ENCODE data around the gene YPEL2.
"Not testable (repeated sequence)": the region's sequence is repeated elsewhere in the genome, so short reads cannot be mapped to it uniquely, and the experiment has no call there.

The YPEL2 gene

GRCh38 chr17:59406808-59407381 is 75.4 kb downstream of the YPEL2 start:
- DNase-seq (ENCODE audit: low read depth in 2 of 2) = no peak

- DNase-seq (ENCODE audit: low read depth in 2 of 2) = no peak
These were observed 78.0 kb downstream of the YPEL2 start for GRCh38 chr17:59409336-59410048.

- DNase-seq (ENCODE audit: low read depth in 2 of 2) = no peak
These were observed 78.6 kb downstream of the YPEL2 start for GRCh38 chr17:59410049-59410437.

DNA sequence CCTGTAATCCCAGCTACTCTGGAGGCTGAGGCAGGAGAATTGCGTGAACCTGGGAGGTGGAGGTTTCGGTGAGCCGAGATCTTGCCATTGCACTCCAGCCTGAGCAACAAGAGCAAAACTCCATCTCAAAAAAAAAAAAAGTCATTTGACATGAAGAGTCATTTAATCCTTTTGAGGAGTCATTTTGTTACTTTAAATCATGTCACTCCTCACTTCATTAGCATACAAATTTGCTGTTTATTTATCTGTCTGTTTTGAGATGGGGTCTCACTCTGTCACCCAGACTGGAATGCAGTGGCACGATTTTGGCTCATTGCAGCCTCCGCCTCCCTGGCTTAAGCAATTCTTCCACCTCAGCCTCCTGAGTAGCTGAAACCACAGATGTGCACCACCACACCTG is 81.0 kb downstream of the YPEL2 start:
- DNase-seq (ENCODE audit: low read depth in 2 of 2) = not testable (repeated sequence)

GRCh38 chr17:59413014-59413766 is 81.7 kb downstream of the YPEL2 start:
- no peak for DNase-seq (ENCODE audit: low read depth in 2 of 2)

- no peak for DNase-seq (ENCODE audit: low read depth in 2 of 2)
These were observed 83.9 kb downstream of the YPEL2 start for GRCh38 chr17:59415397-59415796.

DNA sequence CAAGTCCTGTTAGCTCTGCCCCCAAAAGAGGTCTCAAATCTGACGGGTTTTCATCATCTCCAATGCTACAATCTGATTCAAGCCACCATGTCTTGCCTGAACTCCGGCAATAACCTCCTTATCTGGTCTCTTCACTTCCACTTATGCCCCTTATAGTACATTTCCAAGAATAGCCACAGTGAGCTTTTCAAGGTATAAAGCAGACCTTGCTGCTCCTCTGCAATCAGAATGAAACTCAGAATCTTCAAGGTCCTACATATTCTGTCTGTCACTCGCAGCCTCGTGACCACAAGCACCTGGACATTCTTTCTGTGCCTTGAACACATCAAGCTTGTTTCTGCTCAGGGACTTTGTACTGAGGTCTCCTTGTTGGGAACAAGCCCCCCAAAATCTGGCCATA is 84.7 kb downstream of the YPEL2 start:
- no peak for DNase-seq (ENCODE audit: low read depth in 2 of 2)

GRCh38 chr17:59417452-59417851 is 86.0 kb downstream of the YPEL2 start:
- no peak for DNase-seq (ENCODE audit: low read depth in 2 of 2)

- DNase-seq (ENCODE audit: low read depth in 2 of 2) = no peak
These were observed 87.3 kb downstream of the YPEL2 start for GRCh38 chr17:59418732-59419166.

DNA sequence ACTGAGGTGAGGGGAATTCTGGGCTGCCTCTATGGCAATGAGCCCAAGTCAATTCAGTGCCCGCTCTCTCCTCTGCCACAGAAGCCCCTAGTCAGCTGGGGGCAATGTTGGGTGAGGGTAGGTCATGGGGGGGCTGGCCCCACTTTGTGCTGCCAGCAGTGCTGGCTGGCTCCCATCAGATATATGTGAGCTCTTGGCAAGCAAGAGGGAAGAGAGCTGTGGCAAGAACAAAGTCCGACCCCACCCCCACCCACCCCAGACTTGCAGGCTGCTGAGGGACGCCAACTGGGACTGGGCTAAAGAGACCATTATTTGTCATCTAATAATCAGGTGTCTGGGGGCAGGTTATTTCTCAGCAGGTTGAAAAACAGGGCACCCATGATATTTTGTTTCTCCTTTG is 89.4 kb downstream of the YPEL2 start:
- no peak for DNase-seq (ENCODE audit: low read depth in 2 of 2)

DNA sequence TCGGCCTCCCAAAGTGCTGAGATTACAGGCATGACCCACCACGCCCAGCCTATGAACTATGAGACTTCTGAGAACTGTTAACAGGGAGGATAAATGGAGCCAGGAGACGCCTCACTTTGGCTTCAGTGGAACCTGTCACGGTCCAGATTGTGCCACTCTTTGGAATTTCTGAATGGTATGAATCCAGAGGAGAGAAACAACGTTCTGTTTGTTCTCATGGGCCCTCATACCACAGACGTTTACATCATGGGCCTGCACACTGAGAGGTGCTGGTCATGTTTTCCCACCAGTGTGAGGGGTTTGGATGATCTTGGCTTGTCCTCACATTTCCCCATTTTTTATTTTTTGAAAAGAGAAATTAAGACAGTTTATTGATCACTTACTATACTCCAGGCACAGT is 90.3 kb downstream of the YPEL2 start:
- no peak for DNase-seq (ENCODE audit: low read depth in 2 of 2)

DNA sequence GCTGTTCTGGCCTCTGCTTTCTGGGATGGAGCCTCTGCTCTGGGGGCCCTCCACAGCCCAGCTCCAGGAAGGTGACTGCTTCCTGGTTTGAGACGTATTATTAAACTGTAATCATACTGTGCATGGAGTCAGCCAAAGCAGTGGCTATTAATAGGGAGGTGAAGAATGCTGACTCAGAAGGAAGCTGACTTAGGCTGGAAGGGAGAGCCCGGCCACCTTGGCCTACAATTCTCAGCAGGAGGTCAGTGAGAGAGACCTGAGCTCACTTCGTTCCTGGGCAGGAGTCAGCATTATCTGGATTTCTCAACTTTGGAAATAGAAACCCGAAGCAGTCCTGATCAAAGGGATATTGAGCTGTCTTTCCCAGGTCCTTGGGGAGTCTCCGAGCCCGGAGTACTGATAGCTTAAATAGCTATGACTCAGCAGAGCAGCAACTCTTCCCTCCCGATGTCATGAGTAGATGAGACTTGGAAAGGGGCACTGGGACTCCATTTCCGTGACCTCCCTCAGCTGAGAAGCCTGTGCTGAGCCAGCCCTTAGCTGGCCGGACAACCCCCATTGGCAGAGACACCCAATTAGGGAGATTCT is 91.8 kb downstream of the YPEL2 start:
- DNase-seq (ENCODE audit: low read depth in 2 of 2) = no peak

DNA sequence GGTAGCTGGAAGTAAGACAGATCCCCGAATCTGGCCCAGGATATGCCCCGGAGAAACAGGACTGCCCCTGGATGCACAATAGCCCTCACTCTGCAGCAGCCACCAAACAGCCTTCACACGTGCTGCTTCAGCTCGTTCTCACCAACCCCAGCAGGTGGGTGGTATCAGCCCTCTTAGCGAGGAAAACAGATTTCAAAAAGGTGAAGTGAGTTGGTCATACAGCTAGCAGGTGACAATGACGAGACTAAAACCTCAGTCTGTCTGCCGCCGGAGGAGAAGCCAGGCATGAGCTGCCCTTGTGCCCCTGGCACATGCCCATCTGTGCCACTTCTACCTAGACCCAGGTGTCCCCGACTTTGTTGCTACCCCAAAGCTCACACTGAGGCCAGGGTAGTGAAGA is 92.4 kb downstream of the YPEL2 start:
- DNase-seq (ENCODE audit: low read depth in 2 of 2) = no peak

DNA sequence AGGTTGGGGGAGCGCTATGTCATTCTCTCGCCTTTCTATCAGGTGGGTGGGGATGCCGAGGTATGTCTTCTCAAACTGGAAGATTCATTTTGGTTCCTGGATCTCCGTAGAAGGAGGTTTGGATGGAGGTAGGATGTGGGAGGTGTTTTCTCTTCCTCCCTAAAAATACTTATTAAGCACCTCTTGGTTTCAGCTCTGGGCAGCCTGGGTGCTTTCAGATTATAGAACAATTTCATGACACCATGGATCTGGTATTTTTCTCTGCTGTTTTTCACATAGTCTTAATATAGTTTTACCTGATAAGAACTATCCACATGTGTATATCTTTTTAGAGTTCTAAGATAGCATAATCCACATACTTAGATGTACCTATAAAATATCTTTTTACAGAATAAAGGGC is 92.9 kb downstream of the YPEL2 start:
- no peak for DNase-seq (ENCODE audit: low read depth in 2 of 2)

- DNase-seq (ENCODE audit: low read depth in 2 of 2) = no peak
These were observed 93.9 kb downstream of the YPEL2 start for GRCh38 chr17:59425085-59425931.

DNA sequence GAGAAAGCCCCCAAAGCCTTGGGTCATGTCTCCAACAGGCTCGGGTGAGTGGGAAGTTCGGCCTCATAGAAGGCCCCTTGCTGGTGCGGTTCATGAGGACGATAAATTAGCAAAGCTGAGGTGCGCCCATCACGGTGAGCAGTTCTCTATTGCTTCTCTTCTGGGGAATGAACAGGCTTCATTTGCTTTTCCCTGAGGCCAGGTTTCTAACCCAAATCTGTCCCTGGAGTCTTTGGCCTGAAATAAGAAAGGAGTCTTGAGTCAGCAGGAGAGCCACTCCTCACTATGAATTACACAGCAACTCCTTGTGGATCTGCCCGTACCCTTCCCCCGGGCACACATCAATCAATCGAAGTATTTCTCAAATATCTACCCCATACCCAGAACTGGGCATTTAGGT is 94.6 kb downstream of the YPEL2 start:
- DNase-seq (ENCODE audit: low read depth in 2 of 2) = no peak

DNA sequence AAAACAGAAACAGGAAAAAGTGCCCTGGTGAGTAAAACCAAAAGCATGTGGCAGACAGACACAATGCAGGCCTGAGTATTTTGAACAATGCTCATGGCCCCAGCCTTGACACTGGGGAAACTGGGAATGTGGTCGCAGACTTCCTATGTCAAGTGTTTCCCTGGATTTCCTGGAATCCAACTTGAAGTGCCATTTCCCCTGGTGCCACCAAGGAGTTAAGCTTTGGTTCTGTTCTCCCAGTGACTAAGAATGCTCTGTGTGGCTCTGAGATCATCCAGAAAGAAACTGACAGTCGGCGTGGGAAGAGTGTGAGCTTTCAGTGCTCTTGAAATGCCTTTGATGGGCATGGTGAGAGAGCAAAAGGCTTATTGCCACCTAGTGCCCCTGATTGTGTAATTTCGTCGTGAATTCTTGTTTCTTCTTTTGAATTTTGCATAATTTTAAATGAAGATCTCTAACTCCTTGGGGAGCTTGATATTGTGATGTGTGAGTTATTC is 96.0 kb downstream of the YPEL2 start:
- DNase-seq (ENCODE audit: low read depth in 2 of 2) = no peak

DNA sequence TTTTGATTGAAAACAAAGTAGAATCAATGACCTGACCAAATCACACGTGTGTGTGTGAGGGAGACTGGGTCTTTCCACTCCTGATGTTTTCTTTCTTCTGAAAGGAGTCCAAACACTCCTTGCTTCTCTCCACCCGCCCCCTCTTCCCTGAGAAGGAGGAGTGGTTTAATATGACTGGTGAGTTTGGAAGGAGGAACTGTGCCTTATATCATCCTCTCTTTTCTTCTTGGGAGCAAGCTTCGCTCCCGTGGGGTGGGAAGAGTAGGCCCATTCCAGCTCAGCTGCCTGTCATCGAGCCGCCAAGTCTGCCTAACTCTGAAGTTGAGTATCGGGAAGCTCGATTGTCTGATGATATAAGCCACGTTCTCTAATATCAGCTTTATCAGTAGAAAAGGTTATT is 96.5 kb downstream of the YPEL2 start:
- DNase-seq (ENCODE audit: low read depth in 2 of 2) = no peak

DNA sequence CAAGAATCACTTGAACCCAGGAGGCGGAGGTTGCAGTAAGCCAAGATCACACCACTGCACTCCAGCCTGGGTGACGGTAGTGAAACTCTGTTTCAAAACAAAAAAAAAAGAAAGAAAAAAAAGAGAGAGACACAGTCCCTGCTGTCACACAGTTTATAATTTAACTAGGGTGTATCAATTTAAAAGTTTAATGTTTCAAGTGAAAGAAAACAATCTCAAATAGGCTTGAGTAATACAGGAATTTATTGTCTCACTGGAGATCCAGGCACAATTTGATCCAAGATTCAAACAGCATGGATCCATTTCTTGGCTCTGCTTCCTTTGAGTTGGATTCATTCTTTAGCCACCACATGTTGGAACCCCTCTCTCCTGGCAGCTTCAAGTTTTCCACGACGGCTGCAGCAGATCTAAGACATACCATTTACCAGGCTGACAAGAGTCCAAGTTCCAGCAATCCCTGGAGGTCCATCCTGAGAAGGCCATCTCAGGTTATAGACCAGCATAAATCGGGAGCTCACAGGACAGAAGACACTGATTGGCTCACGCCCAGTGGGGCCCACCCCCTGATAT is 97.5 kb downstream of the YPEL2 start:
- no peak for DNase-seq (ENCODE audit: low read depth in 2 of 2)

DNA sequence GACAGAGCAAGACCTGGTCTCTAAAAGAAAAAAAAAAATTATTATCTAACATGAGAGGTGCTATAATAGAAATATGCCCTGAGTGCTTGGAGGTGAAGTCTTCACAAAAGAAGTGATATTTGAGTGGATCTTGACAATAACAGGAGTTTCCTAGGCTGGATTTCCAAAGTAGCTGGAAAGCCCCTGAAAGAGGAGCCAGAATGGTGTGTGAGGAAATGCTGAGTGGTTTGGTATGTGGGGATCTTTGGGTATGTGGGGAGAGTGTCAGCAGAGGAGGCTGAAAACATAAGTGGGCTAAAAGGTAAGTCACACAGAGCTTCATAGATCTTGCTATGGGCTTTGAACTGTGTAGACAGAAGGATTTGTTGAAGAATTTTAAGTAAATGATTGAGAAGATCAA is 100.1 kb downstream of the YPEL2 start:
- no peak for DNase-seq (ENCODE audit: low read depth in 2 of 2)

GRCh38 chr17:59432657-59433056 is 101.2 kb downstream of the YPEL2 start:
- DNase-seq (ENCODE audit: low read depth in 2 of 2) = no peak
